ENCODE measurements around the gene WSB1. TPM values are rescaled to one million over a fixed set of nuclear protein-coding genes. Genes with fewer than 3 reads are reported as not detected.

The WSB1 gene
- total and polyA plus RNA-seq, 2 donors (not counting 1 experiment from before 2014, with no cell fraction given): 123 to 217 TPM

GRCh38 chr17:27293359-27293897 lies 486 bp upstream of the WSB1 start:
- POLR2A ChIA-PET: interaction anchor here (0.7 to 3.4 kb wide), 6 partner anchors 10 to 521 kb away, joined by 3 to 24 read pairs (median 6); no protein-coding TSS in a partner anchor
- Histone ChIP-seq H3K4me1 (ENCODE audit: control insufficient read depth in 2 of 2, insufficient read depth in 2 of 2, low read length in 2 of 2) (peaks cover 32 to 34% of the 10 kb centered on the region in 2 donors), H3K36me3 (replicated peaks in 1 of 2; ENCODE audit: control extremely low read depth in 1 of 2, control insufficient read depth in 1 of 2, extremely low read depth in 1 of 2, insufficient read depth in 2 of 2, low read length in 1 of 2) (no peaks in the 10 kb centered on the region), H3K9me3 (ENCODE audit: control extremely low read depth in 1 of 3, control insufficient read depth in 2 of 3, insufficient read depth in 1 of 3, low read length in 2 of 3) (no peaks in the 10 kb centered on the region), H3K9ac (ENCODE audit: low read length) (peak overlapping the region; percentile 100), H3K27me3 (replicated peaks in 1 of 4; ENCODE audit: control extremely low read depth in 1 of 4, control insufficient read depth in 3 of 4, insufficient read depth in 4 of 4, low read length in 3 of 4) (no peaks in the 10 kb centered on the region), H3K79me2 (ENCODE audit: control insufficient read depth, insufficient read depth, low read length) (peaks cover 60% of the 10 kb centered on the region), H3K4me2 (replicated peaks; ENCODE audit: low read depth, low read length, poor library complexity, severe bottlenecking) (peak overlapping the region; percentile 78), H4K20me1 (ENCODE audit: control insufficient read depth, insufficient read depth, low read length, poor library complexity, severe bottlenecking) (peaks cover 14% of the 10 kb centered on the region), H2AFZ (ENCODE audit: insufficient read depth, low read depth, low read length, poor library complexity, severe bottlenecking) (peak overlapping the region; percentile 80), H3K4me3 (ENCODE audit: control extremely low read depth in 1 of 5, extremely low read depth in 1 of 5, insufficient read depth in 1 of 5, low read depth in 2 of 5, low read length in 4 of 5) (peak overlapping the region; percentile 16 to 100 (median 89)), H3K27ac (ENCODE audit: low read length in 2 of 2) (peak overlapping the region; percentile 99)
- Mint-ChIP-seq H3K4me1 (peaks cover 41% of the 10 kb centered on the region), H3K27ac (peak overlapping the region; percentile 99), H3K4me3 (peak overlapping the region; percentile 89), H3K9me3 (ENCODE audit: insufficient read depth) (no peaks in the 10 kb centered on the region), H3K27me3 (no peaks in the 10 kb centered on the region)
- TF ChIP-seq CTCF (IDR thresholded peaks at IDR 0.05): no peak
- no peak for TF ChIP-seq EZH2 (IDR thresholded peaks at IDR 0.05; ENCODE audit: borderline replicate concordance, insufficient read depth, low read depth, low read length, poor library complexity, severe bottlenecking)
- intact Hi-C loops (cut with micrococcal nuclease): loop anchor here (10.0 kb wide), 1 partner anchor 601 kb away; the partner anchor contains the start of gene LYRM9
- DNase-seq: no peak
- ATAC-seq (ENCODE audit: low read depth): no peak
- CTCF ChIA-PET: interaction anchor here (0.7 to 6.5 kb wide), 11 partner anchors 9 to 357 kb away, joined by 3 to 50 read pairs (median 5); no protein-coding TSS in a partner anchor
- WGBS (ENCODE audit: insufficient coverage): 98% methylated on average over 13 of the region's 15 CpGs

Measured in B cell (primary cell).